Measurements from ENCODE around the gene ARID1A.

GRCh38 chr1:26701266-26701994 lies 5.6 kb downstream of the ARID1A start:
- TF ChIP-seq CTCF (IDR thresholded peaks at IDR 0.05): no peak
- TF ChIP-seq EP300 (IDR thresholded peaks at IDR 0.05): no peak
- TF ChIP-seq POLR2A (IDR thresholded peaks at IDR 0.05; ENCODE audit: low read depth): no peak

All from esophagus muscularis mucosa (tissue), 4 donors.